Measurements from ENCODE around the gene TYK2. TPM values are rescaled to one million over a fixed set of nuclear protein-coding genes. Genes with fewer than 3 reads are reported as not detected.

TYK2 gene
- total and polyA plus RNA-seq, 7 donors = 35.6 to 125 (median 47.2) TPM

DNA sequence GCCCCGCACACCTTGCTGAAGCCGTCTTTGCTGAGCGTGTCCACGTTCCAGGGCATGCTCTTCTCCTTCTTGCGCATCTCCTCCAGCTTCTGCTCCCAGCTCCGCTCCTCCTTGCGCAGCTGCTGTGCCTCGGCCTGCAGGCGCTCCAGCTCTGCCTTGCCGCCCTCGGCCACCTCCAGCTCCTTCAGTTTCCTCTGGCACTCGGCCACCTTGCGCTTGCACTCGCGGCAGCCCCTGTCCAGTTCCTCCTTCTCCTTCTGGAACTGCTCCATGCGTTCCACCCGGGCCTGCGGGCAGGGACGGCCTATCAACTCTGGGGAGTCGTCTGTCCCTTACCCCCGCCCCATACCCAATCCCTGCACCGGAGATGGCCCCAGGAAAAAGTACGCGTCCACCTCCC lies 15.5 kb upstream of the TYK2 start:
- no peaks in the 10 kb centered on the region for H3K9me3 ChIP-seq
- intact Hi-C loops (cut with DNase I) = no loop called here
- H3K27ac ChIP-seq = no peak overlapping the region
- TF ChIP-seq EP300 (IDR thresholded peaks at IDR 0.05) (no peak), POLR2AphosphoS5 (IDR thresholded peaks at IDR 0.05) (no peak), POLR2A (IDR thresholded peaks at IDR 0.05) (no peak)
- TF ChIP-seq, protein P1, sequence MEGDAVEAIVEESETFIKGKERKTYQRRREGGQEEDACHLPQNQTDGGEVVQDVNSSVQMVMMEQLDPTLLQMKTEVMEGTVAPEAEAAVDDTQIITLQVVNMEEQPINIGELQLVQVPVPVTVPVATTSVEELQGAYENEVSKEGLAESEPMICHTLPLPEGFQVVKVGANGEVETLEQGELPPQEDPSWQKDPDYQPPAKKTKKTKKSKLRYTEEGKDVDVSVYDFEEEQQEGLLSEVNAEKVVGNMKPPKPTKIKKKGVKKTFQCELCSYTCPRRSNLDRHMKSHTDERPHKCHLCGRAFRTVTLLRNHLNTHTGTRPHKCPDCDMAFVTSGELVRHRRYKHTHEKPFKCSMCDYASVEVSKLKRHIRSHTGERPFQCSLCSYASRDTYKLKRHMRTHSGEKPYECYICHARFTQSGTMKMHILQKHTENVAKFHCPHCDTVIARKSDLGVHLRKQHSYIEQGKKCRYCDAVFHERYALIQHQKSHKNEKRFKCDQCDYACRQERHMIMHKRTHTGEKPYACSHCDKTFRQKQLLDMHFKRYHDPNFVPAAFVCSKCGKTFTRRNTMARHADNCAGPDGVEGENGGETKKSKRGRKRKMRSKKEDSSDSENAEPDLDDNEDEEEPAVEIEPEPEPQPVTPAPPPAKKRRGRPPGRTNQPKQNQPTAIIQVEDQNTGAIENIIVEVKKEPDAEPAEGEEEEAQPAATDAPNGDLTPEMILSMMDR (IDR thresholded peaks at IDR 0.05) = no peak
- 83 to 89% methylated on average over 24 of the region's 24 CpGs for WGBS, 2 donors
- H3K4me1 ChIP-seq = peaks cover 0 to 16% (median 5%) of the 10 kb centered on the region in 4 donors
- H3K36me3 ChIP-seq = peaks cover 36 to 53% (median 43%) of the 10 kb centered on the region in 4 donors
- no peak overlapping the region for H3K4me3 ChIP-seq
- no peaks in the 10 kb centered on the region for H3K27me3 ChIP-seq
- DNase-seq = no peak

DNA sequence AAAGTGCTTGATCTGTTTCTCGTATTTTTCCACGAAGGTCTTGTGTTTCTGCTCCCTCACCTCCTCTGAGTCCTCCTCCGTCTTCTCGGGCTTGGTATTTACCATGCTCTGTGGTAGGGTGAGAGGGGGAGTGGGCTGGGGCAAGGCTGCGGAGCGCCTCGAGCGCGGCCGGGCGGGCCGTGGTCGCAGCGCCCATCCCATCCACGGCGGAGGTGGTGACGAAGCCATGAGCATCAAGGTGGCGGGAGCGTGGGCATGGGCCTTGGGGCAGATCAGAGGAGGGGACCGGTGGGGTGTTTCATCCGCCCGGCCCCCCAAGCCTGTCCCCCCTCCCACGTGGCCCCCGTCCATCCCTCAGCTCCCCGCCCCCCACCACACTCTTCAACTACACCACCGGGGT lies 15.1 kb upstream of the TYK2 start:
- intact Hi-C loops (cut with DNase I) = no loop called here
- 94 to 96% methylated on average over 26 of the region's 26 CpGs for WGBS, 2 donors
- DNase-seq = no peak

DNA sequence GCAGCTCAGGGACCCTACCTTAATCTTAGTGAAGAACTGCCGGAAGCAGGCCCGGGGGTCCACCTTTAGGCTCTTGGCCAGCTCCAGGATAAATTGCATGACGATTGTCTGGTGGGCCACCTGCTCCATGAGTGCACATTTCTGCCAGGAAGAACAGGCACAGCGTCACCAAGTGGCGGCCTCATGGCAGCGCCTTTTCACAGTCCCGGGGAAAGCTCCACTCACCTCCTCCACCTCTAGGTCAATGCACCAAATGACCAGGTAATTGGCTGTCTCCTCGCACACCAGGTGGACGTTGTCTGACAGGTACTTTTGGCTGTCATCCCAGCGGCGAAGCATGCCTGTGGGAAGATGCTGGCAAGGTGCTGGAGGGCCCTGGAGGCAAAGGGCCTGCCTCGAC lies 14.6 kb upstream of the TYK2 start:
- no peak overlapping the region for H3K27ac ChIP-seq
- H3K36me3 ChIP-seq = peaks cover 36 to 56% (median 44%) of the 10 kb centered on the region in 4 donors
- 89 to 94% methylated on average over 12 of the region's 12 CpGs for WGBS, 2 donors
- intact Hi-C loops (cut with DNase I) = no loop called here
- no peaks in the 10 kb centered on the region for H3K9me3 ChIP-seq
- TF ChIP-seq, protein P1 (IDR thresholded peaks at IDR 0.05) = no peak
- no peak for TF ChIP-seq EP300 (IDR thresholded peaks at IDR 0.05)
- no peak for TF ChIP-seq POLR2A (IDR thresholded peaks at IDR 0.05)
- no peak for TF ChIP-seq POLR2AphosphoS5 (IDR thresholded peaks at IDR 0.05)
- H3K4me3 ChIP-seq = no peak overlapping the region
- H3K27me3 ChIP-seq = no peaks in the 10 kb centered on the region
- DNase-seq = no peak
- H3K4me1 ChIP-seq = peaks cover 0 to 8% (median 0%) of the 10 kb centered on the region in 4 donors

More for the DNA sequence above, 15.1 kb upstream of the TYK2 start:
- Histone ChIP-seq H3K36me3 (peaks cover 36 to 56% (median 44%) of the 10 kb centered on the region in 4 donors), H3K4me1 (peaks cover 0 to 13% (median 1%) of the 10 kb centered on the region in 4 donors), H3K27me3 (no peaks in the 10 kb centered on the region), H3K27ac (no peak overlapping the region), H3K4me3 (no peak overlapping the region), H3K9me3 (no peaks in the 10 kb centered on the region)
- TF ChIP-seq EP300 (IDR thresholded peaks at IDR 0.05) = no peak
- TF ChIP-seq POLR2AphosphoS5 (IDR thresholded peaks at IDR 0.05) = no peak
- no peak for TF ChIP-seq POLR2A (IDR thresholded peaks at IDR 0.05)
- TF ChIP-seq, protein P1 (IDR thresholded peaks at IDR 0.05) = no peak

DNA sequence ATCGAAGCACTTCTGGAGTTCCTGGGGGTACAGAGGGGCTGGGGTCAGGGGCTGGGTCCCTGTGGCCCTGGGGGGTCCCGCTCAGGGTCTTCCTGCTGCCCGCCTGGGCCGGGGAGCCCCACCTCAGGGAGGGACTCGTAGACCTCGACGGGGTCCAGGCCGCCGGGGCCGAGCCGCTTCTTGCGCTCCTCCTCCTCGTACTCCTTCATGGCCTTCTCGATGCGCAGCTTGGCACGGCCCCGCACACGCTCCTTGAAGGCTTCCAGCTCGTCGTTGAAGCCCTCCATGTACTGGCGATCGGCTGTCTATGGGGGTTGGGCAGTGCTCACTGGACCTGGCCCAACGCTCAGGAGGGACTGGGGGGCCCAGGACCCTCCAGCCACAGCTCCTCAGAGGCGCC lies 12.8 kb upstream of the TYK2 start:
- peaks cover 0 to 4% (median 4%) of the 10 kb centered on the region in 4 donors for H3K4me1 ChIP-seq
- no peaks in the 10 kb centered on the region for H3K27me3 ChIP-seq
- TF ChIP-seq POLR2AphosphoS5 (IDR thresholded peaks at IDR 0.05) (no peak), EP300 (IDR thresholded peaks at IDR 0.05) (no peak), POLR2A (IDR thresholded peaks at IDR 0.05) (no peak)
- TF ChIP-seq, protein P1 (IDR thresholded peaks at IDR 0.05) = no peak
- intact Hi-C loops (cut with DNase I) = no loop called here
- H3K9me3 ChIP-seq = no peaks in the 10 kb centered on the region
- no peak for DNase-seq
- peaks cover 36 to 56% (median 44%) of the 10 kb centered on the region in 4 donors for H3K36me3 ChIP-seq
- no peak overlapping the region for H3K27ac ChIP-seq
- H3K4me3 ChIP-seq = no peak overlapping the region
- WGBS, 2 donors = 94 to 95% methylated on average over 24 of the region's 24 CpGs

DNA sequence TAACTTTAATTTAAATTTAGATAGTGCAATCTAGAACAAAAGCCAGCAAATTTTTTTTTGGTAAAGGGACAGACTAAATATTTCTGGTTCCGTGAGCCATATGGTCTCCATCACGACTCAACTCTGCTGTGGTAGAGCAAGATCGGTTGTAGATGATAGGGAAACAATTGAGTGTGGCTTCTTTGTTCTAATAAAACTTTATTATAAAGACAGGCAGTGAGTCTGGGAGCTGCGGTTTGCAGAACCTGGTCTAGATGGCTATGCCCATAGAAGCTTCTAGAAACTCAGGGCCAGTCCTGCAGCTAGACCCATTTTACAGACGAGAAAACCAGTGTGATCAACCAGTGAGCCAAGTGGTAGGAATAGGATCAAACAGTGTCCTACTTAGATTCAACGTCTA lies 11.7 kb upstream of the TYK2 start:
- Histone ChIP-seq H3K9me3 (no peaks in the 10 kb centered on the region), H3K36me3 (peaks cover 36 to 56% (median 44%) of the 10 kb centered on the region in 4 donors)

More for the DNA sequence above, 11.7 kb upstream of the TYK2 start:
- DNase-seq = no peak
- intact Hi-C loops (cut with DNase I) = no loop called here
- Histone ChIP-seq H3K4me1 (peaks cover 0 to 4% (median 4%) of the 10 kb centered on the region in 4 donors), H3K4me3 (no peak overlapping the region), H3K27me3 (no peaks in the 10 kb centered on the region), H3K27ac (no peak overlapping the region)
- TF ChIP-seq EP300 (IDR thresholded peaks at IDR 0.05) (no peak), POLR2AphosphoS5 (IDR thresholded peaks at IDR 0.05) (no peak), POLR2A (IDR thresholded peaks at IDR 0.05) (no peak)
- TF ChIP-seq, protein P1 (IDR thresholded peaks at IDR 0.05) = no peak
- 88% methylated on average over 6 of the region's 6 CpGs for WGBS, 2 donors

Data from sigmoid colon (tissue), 7 donors.